Stimulated activated CD4-positive, alpha-beta T cell treated with anti-CD3 and anti-CD28 coated beads, Interleukin-1b, Interleukin-23, amount 100 ng/mL, for 1 hour (primary cell): ENCODE results near the gene C21orf58.

Experiments
- DNase-seq, 2 donors: peaks; one replicate each; pipeline ENCODE4 v3.0.0-alpha.2; 2020; ENCODE audit warnings: low read depth in 2 of 2

The C21orf58 gene

DNA sequence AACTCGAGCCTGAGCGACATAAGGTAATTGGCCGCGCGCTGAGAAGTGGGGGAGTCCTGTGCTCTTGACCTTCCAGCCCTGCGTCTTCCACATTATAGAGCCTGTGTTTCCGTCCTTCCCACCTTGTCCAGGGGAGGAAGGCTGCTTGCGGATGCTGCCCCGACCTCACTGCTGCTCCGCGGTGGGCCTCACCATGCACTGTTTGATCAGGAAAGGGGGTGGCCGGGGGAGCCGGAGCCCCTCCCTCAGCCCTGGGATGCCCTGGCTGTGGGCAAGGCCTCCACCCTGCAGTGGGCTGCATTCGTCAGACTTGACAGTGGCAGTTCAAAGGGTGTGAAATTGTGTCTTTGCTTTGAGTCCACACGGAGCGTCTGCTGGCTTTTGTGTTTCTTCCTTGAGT lies 30.4 kb upstream of the C21orf58 start:
- DNase-seq, result no peak

DNA sequence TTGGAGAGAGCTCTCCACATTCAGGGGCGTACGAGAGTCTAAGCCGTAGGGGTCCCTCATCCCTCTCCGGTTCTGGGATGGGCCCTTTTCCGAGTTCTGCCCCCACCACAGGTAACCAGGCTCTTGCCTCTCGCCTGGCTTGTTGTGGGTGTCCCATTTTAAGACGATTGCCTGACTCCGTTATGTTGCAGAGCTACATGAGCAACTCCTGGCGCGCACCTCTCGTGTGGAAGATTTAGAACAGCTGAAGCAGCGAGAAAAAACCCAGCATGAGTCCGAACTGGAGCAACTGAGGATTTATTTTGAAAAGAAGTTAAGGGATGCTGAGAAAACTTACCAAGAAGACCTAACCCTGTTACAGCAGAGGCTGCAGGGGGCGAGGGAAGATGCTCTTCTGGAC lies 29.2 kb upstream of the C21orf58 start:
- DNase-seq, result no peak

DNA sequence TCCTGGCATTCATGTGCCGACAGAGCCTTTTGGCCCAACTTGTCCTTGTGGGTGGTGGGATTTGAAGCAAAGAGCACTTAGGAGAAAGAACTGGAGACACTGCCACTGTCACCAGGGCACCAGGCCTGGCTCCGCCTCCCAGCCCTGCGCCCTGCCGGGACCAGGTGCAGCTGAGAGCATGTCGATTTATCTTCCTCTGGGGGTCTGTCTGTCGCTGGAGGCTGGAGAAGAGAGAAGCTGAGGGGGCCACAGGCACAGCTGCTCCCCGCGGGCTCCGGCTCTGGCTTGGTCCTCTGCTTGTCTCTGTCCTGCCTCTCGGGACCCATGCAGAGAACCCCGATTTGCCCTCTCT lies 28.5 kb upstream of the C21orf58 start:
- no peak for DNase-seq

DNA sequence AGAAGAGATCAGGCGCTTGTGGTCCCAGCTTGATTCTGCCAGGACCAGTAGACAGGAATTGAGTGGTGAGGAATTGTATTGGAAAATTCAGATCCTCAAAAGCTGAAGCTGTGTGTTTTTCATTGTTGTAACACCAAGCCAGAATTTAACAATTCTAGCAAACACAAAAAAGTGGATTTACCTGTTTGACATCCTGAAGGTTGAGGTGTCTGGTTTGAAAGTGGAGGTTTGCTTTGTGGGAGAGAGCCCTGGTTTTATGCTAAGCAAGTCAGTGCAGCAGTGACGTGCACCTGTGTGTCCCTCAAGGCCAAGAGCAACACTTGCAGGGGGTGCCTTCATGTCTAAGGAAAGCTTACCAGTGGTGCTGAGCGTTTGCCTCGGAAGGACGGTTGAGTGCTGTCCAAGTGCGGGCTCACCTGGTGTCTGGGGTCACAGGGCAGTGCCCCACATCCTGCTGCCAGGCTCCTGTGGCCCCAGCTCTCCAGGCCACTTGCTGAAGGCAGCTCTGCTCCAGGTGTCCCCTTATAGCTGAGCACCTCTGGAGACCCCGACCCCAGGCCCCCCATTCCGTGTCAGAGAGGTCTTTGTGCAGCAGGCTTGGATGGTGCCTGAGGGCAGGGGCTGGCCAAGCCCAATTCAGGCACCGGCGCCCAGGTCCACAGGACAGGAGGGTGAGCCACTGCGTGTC lies 27.9 kb upstream of the C21orf58 start:
- DNase-seq, result no peak

DNA sequence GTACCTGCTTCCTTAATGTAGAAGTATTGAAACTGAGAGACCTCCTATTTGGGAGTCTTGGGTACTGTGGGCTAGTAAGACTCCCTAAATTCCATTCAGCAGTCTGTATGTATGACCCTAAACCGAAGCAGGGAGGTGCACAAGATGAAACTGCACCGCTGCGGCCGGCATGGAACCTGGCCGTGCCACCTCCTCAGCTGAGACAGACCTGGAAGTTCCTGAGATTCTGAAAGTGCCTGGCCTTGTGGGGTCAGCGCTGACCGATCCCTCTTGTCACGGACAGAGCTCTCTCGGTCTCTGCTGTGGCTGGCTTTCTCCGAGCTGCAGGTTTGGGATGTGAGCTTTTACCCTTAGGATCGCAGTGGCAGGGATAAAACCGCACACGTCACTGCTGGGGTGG lies 27.3 kb upstream of the C21orf58 start:
- DNase-seq, result no peak

DNA sequence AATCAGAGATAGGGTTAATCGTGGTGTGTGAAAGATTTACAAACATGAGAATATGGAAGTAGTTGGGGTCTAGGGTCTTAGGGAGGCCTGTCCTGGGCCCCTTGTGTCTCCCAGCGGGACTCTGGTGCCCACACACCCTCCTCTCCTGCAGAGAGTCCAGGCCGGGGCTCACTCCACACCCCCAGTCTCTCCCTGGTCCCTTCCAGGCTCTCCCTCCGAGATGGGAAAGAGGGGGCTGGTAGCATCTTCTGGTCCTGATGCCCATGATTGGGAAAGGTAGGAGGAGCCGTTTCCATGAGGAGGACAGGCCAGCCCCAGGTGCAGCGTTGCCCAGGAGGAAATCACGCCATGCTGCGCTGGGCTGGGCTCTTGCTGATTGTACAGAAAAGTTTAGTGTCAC lies 26.9 kb upstream of the C21orf58 start:
- no peak for DNase-seq

DNA sequence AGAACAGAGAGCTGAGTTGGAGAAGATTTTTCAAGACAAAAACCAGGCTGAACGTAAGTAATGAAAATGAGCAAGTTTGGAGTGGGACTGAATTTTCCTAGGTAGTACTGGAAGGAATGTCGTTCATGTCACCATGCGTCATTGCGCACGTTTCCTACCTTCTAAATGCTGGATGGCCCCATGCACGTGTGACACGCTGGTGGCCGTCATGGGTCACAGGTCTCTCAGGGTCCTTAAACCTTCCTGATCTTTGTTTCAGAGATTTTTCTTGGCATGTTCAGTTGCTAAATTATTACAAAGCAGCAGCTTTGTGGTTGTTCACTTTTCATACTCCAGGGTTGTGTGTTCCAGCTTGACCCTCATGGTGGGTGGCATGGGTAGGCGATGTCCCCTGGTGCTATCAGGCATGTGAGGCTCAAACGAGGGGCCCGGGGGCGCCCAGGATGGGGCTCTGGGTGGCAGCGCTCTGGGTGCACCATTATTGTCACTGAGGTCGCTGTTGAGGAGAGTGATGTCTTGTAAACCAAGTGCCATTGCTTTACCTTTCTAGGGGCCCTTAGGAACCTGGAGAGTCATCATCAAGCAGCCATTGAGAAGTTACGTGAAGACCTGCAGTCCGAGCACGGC lies 25.6 kb upstream of the C21orf58 start:
- DNase-seq, result no peak

DNA sequence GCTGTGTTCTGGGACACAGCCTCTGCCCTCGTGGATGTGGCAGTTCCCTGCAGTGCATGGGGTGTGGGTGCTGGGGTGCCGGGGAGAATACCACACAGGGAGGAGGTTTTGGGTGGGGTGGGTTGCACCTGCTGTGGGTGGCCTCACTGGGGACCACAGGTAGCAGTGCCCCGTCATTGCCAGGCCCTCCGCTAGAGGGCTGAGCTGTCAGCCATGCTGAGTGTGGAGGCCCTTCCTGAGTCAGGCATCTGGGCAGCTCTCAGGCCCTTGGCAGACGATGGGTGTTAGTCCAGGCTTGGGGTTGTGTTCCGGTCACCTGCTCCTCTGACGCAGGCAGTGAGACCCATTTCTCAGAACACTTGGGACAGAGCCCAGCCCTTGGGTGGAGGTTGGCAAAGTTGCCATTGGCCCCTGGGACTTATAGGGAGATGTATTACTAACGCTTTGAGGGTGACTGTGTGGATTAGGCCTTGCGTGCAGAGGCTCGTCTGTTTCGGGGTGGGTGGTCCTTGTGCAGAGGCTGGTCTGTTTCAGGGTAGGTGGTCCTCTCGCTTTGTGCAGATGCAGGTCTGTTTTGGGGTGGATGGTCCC lies 24.2 kb upstream of the C21orf58 start:
- no peak for DNase-seq

DNA sequence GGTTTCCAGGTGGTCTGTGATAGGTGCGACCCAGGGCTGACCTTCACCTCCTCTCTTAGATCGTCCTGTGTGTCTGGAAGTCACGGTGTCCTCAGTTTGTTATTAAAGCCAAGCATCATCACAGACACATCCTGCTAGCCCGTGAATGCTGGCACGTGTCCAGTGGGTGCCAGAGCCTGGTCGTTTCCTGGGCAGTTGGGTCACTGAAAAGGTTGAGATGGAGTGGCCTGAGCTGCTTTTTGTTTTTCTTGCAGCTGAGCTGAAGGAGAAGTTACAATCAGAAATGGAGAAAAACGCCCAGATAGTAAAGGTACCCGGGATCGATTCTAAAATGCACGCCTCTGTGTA lies 23.5 kb upstream of the C21orf58 start:
- DNase-seq, result no peak

DNA sequence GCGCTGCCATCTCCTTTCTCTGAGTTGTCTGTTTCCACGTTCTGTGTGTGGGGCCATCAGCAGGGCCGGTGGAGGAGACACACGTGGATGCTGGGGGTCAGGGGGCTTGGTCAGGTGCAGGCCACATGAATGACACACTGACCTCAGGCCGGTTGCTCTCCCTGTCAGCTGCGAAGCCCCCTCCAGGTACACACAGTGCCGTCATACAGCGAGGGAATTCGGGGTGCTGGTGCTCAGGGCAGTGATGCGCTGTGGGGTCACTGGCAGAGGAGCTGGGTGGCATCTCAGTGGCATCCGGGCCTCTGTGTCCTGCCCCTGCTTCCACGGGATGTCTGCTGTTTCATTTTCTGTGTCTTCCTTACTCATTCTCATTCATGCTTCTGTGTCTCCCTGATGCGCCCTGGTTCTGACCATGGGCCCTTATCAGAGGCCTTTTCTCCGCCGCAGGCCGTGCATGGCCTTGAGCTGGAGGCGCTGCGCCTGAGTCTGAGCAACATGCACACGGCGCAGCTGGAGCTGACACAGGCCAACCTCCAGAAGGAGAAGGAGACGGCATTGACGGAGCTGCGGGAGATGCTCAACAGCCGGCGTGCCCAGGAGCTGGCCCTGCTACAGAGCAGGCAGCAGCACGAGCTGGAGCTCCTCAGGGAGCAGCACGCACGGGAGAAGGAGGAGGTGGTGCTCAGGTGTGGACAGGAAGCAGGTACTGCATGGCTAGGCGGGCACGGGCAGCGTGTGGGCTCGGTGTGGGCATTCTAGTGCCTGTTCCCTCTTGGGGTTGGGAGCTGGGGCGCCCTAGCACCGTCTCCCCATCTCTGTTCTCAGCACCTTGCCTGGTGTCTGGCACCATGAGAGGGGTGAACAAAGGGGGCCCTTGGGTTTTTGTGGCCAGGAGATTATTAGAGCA lies 22.9 kb upstream of the C21orf58 start:
- DNase-seq, result no peak

DNA sequence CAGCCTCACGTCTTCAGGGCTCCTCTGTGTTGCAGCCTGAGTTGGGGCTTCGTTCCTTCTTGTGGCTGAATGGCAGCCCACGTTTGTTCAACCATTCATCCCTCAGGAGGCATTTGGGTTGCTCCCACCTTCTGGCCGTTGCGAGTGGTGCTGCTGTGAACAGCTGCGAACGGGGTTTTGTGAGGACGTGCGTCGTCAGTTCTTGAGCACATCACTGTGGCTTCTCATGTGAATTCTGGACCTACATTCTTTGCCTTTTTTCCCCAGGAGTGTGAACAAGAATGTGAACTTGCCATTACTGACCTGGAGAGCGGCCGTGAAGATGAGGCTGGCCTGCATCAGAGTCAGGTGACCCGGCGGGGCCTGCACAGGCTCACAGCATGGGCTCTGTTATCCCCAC lies 22.2 kb upstream of the C21orf58 start:
- DNase-seq, result no peak

DNA sequence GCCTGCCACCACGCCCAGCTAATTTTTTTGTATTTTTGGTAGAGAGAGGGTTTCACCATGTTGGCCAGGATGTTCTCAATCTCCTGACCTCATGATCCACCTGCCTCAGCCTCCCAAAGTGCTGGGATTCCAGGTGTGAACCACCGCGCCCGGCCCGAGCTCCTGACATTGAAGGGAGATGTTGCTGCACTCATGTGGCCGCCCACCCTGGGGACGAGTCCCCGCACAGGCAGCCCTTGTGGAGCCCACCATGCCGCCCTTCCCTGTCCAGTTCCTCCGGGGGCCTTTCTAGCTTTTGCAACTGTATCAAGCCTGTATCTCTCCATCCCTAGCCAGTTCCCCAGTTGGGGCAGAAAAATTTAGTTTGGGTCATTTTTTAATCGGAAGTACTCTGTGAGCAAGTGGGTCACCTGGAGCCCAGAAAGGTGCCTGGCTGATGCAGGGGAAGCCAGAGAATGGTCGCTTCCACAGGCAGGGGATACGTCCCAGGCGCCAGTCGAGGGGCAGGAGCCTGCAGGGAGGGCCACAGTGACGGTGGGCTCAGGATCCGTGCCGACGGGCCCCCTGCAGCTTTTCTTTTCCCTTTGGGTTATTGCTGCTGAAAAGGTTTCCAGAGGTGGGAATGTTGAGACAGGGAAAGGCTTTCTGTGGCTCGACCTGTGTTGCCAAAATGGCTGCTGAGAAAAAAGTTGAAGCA lies 20.7 kb upstream of the C21orf58 start:
- DNase-seq, result no peak

DNA sequence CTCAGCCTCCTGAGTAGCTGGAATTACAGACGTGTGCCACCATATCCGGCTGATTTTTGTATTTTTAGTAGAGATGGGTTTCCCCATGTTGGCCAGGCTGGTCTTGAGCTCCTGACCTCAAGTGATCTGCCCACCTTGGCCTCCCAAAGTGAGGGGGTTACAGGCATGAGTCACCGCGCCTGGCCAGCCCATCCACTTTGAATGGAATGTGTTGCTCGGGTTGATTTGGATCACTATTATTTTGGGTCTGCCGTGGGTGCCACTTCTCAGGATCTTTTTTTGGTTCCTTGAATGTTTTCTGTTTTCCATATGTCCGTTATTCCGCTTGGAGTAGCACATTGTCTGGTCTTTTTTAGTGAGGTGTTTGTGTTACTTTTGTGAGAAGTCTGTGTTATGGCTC lies 17.3 kb upstream of the C21orf58 start:
- no peak for DNase-seq

DNA sequence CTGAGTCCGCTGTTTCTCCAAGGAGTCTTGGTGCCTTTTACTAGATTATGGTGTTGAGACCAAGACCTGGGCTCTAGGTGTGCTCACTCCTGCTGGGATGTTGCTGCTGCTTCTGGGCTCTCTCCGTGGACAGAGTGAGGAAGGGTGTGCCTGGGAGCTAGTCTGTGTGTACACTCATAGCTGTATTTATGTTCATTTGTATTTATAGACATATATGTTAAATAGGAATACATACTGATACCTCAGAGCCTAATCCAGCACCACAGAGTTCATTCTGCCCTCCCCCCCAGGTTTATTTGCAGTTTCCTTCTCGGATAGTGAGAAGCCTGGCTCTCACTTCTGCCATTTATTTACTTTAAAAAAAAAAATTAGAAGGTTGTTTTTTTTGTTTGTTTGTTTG lies 12.9 kb upstream of the C21orf58 start:
- DNase-seq, result no peak

DNA sequence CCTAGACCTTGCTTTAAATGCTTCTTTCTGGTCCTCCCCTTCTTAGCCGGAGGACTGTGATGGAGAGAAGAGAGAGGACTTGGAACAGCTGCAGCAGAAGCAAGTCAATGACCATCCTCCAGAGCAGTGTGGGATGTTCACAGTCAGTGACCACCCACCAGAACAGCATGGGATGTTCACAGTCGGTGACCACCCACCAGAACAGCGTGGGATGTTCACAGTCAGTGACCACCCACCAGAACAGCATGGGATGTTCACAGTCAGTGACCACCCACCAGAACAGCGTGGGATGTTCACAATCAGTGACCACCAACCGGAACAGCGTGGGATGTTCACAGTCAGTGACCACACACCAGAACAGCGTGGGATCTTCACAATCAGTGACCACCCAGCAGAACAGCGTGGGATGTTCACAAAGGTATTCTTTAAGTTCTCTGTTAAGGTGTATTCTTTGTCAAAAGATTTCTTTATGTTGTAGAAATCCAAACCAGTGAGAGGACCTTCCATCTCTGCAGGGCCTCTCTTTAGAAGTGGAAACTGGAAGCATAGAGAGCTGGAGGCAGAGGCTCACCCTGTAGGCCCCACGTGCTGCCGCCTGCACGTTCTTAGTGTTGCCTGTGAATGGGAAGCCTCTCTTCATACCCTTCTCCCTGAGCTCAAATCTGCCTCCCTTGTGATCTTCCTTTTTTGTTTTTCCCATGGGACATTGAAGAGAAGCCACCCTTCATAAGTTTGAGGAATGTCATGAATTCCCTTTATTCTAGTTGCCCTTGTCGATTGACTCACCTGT lies 10.9 kb upstream of the C21orf58 start:
- no peak for DNase-seq

DNA sequence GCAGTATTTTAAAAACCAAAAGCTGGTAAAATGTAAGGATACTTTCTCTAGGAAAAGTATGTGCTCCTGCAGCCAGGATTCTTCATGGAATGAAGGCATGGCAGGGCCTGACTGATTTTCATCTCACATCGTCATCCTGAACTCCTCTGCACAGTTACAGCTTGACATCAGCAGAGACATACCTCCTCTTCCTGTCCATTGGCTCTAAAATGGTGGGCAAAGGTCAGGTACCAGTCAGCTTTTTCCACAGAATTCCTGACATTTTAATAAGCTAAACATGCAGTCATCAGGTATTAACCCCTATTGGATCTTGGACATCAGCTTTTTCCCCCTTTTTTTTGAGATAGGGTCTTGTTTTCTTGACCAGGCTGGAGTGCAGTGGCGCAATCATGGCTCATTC lies 6.1 kb upstream of the C21orf58 start:
- no peak for DNase-seq

DNA sequence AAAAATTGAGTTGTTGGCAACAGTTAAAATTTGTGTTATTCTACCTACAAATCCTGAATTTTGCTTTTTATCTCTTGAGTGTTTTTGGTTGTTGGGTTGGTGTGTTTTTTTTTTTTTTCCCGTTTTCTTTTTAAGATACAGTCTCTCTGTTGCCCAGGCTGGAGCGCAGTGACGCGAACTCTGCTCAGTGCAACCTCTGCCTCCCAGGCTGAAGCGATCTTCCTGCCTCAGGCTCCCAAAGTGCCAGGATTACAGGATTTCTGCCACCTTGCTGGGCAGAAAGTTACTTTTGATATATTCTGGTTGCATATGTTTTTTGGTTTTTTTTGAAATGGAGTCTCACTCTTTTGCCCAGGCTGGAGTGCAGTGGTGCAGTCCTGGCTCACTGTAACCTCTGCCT lies 4.5 kb upstream of the C21orf58 start:
- no peak for DNase-seq

DNA sequence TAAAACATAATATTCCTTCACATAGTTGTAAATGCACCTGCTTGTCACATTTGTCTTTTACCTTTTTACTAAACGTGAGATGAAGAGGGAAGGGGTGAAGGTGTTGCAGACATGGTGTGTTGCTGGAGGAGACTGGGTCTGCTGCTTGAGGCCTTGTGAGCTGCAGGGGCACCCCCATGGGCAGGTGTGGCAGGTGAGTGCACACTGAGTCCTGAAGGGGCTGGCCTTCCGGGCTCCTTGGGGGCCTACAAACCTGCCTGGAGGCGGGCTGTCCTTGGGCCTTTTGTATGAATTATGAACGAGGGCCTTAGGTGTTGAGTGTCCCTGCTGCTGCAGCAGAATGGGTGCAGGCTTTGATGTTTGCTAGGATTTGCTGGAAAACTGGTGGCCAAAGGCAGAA lies 4.0 kb upstream of the C21orf58 start:
- DNase-seq, result no peak

DNA sequence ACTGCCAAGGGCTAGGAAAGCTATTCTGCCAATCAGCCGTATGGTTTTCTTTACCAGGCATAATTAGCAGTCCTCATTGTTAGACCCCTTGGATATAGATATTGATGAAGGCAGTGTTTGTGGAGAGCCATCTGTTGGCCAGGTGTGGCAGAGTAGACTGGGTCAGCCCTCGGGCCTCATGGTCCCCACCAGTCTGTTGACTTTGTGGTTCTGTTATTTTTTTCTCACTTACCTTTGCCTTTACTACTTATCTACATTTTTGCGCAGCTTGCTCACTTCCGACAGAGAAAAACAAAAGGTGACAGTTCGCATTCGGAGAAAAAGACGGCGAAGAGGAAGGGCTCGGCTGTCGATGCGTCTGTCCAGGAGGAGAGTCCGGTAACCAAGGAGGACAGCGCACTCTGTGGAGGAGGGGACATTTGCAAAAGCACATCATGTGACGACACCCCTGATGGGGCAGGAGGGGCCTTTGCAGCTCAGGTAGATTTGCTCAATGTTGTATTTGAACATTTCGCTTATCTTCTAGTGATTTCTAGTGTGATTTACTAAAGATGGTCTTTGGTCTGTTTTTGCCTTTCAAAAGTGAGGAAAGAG lies 2.5 kb upstream of the C21orf58 start:
- DNase-seq, result no peak

DNA sequence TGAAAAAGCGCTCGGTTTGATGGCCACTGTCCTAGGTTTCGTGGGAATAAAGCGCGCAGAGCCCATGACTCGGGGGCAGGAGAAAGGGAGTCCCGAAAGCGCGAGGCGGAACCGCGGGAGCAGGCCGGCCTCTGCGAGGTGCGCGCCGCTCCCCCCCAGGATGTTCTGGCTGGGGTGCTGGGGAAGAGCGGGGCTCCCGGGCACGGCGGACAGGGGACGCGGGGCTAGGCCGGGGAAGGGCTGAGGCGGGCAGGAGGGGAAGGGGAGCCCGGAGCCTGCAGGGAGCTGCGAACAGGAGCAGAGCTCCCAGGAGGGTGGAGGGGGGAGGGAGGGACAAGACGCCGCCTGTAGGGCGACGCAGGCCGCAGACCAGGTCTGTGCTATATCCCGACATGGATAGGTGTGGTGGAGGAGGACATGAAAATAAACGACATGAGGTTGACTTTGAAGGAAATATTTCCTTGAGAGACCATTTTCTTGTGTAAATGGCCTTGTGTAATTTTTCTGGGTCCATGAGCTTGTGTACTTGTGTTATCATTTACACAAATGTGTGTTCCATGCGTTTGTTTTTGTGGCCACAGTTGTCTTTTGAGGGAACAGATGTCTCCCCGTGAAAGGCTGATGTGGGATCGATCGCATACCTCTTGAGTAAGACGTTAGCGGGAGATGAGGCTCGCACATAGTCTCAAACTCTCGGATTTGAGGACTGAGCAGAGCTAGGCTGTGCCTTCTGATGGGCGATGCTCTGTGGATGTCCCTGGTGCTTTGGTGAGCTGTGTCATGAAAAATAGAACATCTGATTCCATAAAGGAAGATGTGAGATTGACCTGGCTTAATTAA lies 1.6 kb upstream of the C21orf58 start:
- DNase-seq, result peak in 1 of 2 donors; percentile 5
